ELF-1 (cell line): ENCODE measurements around the gene NEB.

ENCODE experiments used
- DNase-seq: peaks from one replicate; pipeline ENCODE4 v3.0.0-alpha.2; 2016; ENCODE audit warnings: low read depth, low spot score

NEB gene

DNA sequence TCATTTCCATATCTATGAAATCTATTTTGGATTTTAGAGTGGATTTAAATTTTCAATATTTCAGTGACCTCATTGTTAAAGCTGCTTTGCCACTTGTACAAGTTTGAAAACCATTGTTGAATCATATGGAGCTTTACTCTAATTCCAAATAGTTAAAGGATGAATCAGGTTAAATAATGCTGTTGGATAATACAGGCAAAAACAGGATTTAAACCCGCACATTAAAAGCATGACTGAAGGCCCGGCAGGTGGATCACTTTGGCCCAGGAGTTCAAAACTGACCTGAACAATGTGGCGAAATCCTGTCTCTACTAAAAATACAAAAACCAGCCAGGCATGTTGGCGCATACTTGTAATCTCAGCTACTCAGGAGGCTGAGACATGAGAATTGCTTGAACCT, 256.3 kb downstream of the NEB start:
- DNase-seq = no peak

DNA sequence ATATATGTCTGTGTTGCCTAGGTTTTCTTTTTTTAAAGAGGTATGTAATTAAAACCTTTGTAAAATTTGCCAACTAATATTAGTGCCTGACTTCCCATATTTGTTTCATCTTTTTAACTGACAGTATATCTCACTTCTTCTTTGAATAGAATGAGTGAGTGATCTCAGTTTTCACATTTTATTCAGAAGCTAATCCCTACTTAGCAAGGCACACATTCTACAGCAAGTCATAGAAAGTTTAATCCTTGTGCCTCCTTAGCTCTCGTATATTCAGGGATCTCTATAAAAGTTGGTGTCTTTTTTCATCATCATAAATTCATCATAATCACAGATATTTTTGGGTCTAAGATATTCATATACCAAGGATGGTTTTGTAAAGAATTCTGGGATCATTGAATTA, 258.0 kb downstream of the NEB start:
- DNase-seq = no peak

DNA sequence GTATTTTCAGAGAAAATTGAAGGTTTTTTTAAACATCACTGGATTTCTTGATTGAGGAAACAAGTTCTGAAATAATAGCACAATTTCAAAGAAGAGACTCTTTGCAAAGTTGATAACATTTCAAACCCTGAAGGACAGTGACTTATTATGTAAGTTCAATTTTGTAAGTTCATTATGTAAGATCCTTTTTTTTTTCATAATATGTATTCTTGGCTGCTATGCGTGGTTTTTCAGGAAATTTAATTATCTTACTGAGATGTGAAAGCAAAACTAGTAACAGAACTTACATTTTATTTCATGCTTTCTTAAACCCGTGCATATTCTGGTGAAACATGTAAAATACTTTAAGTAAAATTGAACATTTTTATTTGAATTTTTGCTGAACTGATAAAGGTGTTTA, 259.2 kb downstream of the NEB start:
- no peak for DNase-seq

DNA sequence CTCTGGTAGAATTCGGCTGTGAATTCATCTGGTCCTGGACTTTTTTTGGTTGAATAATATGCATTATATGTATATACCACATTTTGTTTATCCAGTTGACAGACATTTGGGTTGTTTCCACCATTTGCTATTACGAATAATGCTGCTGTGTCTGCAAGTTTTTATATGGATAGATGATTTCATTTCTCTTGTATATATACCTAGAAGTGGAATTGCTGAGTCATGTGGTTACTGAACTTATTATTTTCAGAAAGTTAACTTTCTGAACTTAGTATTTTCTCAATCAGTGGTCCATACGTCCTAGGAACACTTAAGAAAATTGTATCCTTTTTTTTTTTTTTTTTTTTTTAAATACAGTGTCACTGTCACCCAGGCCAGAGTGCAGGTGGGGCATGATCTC, 261.3 kb downstream of the NEB start:
- no peak for DNase-seq

DNA sequence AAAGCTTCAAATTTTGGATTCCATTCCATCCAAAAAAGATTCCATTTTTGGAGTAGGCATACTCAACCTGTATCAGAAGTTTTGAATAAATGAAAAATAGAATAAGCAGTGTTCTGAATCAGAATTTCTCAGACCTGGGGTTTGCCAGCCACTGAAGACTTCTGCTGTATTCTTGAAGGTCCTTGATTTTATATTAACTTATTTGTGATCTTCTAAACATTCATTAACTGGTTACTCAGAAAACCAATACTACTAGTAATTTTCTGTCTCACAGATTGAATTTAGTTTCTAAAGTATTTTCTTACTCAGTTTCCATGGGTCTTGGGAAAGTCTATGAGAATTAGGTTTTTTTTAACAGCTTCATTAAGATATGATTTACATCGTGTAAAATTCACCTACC, 263.7 kb downstream of the NEB start:
- no peak for DNase-seq

DNA sequence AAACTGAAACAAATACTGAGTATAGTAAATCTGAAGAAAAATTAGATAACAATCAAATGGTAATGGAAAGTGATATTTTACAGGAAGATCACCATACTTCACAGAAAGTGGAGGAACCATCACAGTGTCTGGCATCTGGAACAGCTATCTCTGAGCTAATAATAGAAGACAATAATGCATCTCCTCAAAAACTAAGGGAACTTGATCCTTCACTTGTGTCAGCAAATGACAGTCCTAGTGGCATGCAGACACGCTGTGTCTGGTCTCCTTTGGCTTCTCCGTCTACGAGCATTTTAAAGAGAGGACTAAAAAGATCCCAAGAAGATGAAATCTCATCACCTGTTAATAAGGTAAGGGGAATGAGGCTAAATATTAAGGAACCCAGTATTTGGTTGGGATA, 268.5 kb downstream of the NEB start:
- no peak for DNase-seq

DNA sequence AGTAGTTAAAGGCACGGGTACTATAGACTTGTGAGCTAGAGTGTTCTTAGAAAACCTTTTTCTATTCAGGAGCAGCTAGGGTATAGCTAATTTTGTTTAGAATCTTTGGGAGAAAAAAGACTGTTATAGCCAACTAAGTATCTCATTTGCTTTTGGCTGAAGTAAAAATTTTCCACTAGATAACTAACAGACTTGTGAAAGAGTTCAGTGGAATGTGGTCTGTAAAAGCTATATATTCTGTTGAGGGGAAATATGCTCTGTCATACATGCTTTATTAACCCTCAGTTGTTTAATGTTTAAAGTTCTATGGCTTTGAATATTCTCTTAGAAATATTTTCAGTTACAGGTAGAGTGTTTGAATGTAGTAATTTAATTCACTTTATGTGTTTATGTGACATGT, 274.9 kb downstream of the NEB start:
- DNase-seq = no peak

DNA sequence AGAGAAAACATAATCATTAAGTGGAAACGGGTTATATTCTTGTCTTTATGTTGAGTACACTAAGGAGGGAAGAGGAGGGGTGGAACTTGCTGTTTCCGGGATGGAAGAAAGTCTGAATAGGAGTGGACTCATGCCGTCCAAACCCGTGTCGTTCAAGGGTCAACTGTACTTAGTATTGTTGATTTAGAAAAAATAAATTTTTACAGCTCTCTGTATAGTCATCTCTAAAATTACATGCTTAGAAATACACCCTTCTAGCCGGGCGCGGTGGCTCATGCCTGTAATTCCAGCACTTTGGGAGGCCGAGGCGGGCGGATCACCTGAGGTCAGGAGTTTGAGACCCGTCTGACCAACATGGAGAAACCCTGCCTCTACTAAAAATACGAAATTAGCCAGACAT, 295.1 kb downstream of the NEB start:
- no peak for DNase-seq

DNA sequence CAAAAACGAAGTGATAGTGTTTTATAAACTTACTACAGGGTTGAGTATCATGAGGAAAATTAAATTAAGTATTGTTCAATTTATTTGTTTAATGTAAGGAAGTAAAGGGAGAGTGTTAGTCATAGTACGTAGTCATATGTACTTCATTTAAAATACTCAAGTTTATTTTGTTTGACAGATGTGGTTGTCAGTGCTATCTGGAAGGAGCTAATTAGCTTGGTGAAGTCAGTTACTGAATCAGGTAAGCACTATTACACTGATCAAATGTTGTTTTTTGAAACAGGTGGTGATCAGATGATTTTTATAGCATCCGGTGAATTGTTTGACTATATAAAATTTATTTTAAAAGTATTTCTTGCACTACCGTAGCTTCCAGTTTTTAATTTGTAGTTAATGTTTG, 295.8 kb downstream of the NEB start:
- DNase-seq = no peak

DNA sequence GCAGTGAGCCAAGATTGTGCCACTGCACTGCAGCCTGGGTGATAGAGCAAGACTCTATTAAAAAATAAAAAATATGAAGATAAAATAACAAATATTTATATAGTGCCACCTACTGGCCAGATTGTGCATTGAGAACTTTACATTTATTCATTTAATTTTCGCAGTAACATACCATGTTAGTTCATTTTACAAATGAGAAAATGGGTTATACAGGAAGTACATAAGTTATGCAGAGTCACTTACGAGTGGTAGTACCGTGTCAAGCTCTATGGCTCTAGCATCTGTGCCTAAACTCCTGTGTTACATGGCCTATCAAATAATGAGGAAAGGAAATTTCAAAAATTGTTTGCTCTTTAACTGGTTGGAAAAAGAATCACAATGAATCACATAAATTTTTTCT, 296.6 kb downstream of the NEB start:
- DNase-seq = no peak
